ENCODE results near the gene SBDS.
"Not testable (repeated sequence)": the region's sequence is repeated elsewhere in the genome, so short reads cannot be mapped to it uniquely, and the experiment has no call there.

The SBDS gene

DNA sequence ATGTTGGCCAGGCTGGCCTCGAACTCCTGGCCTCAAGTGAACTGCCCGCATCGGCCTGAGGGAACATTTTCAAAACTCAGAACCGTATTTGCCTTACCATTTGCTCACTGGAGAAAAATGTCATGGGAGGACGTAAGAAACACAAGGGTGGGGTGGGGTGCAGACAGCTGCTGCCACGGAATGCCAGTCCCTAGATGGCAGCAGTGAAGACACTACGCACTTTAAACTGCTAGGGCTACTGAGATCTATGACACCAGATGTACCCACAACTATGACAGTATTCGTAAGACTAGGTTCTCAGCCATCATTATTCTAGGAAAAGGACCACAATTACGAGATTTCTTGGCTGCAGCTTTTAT lies 716 bp downstream of the SBDS start:
- FAIRE-seq, result not testable (repeated sequence)

DNA sequence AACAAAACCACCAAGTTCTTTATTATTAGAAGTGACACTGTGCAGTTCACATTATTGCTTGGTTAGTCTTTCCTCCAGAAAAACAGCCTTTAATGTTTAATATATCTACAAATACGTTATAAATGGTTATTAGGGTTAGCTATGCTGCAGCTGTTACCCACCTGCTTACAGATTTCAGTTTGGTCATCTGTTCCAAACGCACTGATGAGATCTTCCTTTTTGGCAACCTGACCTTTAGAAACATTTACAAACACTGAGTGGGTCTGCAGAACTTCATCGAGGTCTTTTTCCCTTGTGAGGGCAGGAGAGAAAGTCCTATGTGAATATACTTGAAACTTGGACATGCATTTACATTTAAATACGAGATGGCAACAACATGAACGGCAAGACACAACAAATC lies 1.3 kb downstream of the SBDS start:
- not testable (repeated sequence) for FAIRE-seq

DNA sequence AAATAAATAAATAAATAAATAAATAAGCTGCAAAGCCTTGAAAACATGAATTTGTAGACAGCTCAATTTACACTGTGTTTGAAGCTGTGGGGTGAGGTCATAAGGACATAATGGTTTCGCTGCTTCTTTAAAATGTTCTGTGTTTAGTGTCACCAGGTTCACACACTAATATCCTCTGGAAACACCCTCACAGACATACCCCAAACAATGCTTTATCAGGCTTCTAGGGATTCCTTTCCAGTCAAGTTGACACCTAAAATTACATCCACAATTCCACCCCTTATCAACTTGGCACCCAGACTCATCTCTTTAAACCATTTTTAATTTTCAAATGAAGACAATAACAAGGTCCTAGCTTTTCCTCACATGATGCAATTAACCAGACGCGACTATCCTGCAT lies 5.8 kb downstream of the SBDS start:
- not testable (repeated sequence) for FAIRE-seq

DNA sequence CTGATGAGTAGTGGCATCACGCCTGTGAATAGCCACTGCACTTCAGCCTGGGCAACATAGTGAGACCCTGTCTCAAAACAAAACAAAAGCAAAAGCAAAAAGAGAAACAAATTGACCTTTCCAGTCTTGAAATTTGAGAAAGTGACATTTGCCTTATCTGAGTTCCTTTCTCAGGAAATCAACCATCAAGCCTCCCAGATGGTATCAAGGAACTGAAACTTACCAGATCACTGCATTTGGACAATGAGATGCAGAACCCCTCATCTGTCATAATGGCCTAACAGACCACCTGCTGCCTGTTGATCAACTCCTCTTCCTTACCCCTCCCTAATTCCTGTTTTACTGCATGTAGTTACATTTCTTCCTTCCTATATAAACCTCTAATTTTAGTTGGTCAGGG lies 15.1 kb downstream of the SBDS start:
- FAIRE-seq, result not testable (repeated sequence)

DNA sequence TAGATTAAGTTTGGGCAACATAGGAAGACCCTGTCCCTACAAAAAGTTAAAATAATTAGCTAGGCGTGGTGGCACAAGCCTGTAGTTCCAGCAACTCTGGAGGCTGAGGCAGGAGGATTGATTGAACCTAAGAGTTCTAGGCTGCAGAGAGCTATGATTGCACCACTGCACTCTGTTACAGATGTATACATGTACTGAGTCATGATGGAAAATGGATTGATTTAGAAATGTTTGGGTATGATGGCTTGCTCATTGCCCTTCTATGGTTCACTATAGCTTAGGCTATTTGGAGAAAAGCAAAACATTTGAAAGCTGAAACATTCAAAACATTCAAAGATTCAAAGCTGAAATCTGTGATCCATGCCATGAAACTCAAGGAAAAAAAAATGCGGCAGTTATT lies 16.4 kb downstream of the SBDS start:
- FAIRE-seq, result not testable (repeated sequence)

DNA sequence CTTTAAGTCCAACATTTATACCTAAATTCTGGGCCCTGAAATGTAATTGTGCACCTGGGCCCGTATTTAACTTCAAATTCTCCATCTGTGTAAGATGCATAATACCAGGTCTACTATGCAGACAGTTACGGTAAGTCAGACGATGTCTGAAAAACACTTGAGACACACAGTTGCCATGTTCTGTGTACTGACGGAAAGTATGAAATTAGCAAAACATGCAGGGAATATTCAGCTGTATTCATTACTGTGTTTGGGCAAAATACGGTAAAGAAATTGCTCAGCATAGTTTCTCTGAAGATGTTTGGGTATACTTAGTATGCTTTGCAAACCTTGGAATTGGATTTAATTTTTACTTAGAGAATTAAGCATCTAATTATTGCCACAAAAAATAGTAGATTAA lies 17.1 kb downstream of the SBDS start:
- FAIRE-seq, result not testable (repeated sequence)

DNA sequence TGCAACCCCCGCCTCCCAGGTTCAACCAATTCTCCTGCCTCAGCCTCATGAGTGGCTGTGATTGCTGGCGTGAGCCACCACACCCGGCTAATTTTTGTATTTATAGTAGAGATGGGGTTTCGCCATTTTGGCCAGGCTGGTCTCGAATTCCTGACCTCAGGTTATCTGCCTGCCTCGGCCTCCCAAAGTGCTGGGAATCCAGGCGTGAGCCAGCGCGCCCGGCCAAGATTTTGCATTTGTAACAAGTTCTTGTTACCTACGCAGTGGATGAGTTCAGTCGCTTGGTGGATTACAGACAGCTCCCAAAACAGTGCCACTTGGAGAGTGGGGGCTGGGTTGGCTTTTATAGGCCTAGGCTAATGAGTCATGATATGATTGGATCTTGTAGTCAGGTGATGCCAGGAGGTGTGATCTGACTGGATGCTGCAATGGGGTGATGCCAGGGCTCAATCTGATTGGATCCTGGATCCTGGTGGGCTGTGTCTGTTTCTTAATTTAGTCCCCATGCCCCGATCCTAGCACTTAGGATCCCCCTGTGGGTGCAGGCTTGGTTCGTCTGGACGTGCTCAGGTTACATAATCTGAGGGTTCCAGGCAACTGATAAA lies 20.3 kb downstream of the SBDS start:
- no peak for FAIRE-seq

DNA sequence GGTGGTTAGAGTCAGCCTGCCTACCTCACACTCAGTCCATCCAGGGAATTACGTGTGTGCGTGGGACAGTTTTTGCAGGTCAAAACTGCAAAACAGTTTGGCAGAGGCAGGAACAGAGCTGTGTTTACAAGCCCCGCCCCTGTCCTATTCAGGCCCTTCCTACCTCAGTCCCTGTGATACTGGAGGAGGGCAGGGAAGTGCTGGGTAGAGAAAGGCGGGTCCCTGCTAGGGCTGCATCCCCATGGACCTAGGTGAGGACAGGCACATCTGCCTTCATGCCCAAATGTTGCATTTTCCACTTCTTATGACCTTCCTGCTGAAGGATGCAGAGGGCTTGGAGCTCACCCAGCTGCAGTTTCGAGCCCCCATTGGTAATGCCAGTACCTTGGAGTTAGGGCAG lies 25.1 kb downstream of the SBDS start:
- FAIRE-seq, result no peak

DNA sequence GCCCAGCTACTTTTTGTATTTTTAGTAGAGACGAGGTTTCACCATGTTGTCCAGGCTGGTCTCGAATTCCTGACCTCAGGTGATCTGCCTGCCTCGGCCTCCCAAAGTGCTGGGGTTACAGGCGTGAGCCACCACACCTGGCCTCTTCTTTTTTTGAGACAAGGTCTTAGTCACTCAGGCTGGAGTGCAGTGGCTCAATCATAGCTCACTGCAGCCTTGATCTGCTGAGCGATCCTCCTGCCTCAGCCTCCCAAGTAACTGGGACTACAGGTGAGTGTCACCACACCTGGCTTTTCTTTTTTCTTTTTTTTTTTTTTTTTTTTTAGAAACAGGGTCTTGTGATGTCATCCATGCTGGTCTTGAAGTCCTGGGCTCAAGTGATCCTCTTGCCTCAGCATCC lies 26.4 kb downstream of the SBDS start:
- not testable (repeated sequence) for FAIRE-seq

DNA sequence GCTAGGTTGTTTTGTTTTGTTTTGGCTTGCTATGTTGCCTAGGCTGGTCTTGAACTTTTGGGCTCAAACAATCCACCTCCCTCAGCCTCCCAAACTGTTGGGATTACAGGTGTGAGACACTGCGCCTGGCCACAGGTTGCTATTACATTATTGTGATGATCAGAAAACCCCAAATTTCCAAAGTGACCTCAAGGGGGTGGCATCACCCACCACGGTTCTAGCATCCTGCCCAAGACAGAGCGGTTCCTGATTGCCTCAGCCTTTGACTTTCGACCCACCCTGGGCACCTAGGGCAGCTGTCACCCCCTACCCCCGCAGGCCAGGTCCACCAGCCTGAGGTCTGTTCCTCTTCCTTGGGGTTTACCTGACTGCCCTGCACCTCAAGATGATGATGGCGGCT lies 28.4 kb downstream of the SBDS start:
- no peak for FAIRE-seq

DNA sequence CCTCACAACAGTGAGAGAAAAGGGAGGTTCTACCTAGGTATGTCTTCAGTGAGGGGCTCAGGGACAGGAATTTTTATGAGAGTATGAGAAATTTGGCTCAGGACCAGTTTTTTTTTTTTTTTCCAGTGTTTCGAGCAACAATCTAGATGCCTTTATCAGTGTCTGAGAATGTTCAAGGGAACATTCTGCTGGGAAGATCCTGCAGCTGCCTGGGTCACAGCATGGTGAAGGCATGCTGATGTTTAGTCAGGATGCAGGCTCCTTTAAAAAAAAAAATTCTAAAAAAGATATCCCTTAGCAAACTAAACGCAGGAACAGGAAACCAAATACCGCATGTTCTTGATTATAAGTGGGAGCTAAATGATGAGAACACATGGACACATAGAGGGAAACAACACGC lies 31.0 kb downstream of the SBDS start:
- no peak for FAIRE-seq

DNA sequence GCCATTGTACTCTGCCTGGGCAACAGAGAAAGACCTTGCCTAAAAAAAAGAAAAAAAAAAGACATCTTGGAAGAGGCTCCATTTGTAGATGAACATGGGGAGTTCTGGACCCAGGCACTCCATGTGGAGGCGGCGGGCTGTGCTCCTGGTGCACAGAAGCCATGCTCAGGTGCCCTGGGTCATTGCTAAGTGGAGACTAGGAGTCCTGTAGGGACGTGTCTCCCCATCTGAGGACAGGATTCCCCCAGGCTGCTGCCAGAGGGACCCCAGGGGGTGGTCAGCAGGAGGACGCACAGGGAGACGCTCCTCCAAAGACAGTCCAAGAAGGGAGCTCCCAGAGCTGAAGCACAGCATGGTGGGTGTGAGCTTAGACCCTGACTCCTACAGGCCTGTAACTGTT lies 34.3 kb downstream of the SBDS start:
- FAIRE-seq, result no peak

DNA sequence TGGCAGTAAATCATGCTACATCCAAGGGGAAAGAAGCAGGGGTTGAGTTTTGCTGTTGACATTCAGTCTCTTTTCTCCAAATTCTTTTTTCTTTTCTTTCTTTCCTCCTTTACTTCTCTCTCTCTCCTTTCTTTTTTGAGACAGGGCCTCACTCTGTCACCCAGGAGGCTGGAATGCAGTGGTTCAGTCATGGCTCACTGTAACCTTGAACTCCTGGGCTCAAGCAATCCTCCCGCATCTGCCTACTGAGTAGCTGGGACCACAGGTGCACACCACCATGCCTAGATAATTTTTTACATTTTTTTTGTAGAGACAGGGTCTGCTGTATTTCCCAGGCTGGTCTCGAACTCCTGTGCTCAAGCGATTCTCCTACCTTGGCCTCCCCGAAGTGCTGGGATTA lies 35.2 kb downstream of the SBDS start:
- no peak for FAIRE-seq

DNA sequence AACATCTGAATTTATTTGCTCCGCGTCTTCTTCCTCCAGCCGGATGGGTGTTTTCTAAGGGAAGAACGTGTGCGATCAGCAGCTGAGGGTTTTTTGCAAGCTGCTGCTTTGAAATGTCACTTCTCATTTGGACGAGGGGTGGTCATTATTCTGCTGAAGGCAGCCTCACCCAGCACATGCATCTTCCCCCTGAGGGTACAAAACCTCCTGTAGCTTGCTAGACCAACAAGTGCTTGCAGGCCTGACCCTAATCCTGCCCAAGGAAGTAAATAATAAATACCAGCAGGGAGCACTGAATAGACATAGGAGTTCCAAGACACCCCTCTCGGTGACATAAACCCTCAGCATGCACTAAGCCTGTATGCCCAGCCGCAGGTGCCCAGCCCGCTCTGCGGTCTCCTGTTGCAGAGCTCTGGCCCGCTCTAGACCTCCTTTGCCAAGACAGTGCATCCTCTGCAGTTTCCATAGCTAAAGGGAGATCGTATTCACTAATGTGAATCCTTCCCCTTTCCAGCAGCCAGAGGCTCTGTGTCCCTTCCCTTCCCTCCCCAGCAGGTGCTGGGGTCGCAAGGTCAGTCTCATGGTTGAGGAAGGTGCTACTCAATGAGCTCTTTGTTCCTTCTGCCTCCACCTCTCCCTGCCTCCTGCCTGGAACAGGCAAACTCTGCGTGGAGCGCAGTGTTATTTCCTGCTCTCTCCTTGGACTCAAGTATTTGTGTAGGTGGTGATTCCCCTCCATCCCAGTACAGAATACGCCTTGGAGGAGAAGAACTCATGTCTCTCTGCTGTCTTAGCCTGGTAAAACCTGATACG lies 36.6 kb downstream of the SBDS start:
- no peak for FAIRE-seq

DNA sequence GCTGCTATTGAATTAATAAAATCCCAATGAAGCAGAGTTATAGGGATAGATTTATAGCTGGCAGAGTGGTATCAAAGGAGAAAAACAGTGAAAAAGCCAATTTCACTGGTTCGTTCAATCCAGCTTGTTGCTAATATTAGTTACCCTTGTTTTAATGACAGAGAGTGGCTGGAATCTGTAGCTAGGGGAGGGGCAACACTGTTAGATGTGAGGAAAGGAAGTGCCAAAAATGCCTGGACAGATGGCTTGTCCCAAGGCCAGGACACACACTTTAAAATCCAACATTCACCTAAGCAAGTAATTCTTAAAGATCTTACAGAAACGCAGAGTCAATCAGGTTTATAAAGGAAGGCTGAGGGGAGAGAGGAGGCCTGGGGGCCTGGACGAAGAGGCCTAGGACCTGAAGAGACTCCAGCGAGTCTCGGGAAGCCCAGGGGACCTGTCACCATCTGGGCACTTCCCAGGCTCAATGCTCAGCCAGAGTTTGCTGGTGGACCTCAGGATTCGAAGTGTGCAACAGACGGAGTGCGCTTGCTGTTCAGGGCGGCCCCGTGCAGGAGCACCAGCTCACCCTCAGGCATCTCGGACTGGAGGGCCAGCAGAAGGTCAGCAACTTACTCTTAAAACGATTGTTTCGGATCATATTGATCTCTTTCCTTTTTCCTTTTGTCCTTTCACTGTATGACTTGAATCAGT lies 37.6 kb downstream of the SBDS start:
- FAIRE-seq, result no peak

DNA sequence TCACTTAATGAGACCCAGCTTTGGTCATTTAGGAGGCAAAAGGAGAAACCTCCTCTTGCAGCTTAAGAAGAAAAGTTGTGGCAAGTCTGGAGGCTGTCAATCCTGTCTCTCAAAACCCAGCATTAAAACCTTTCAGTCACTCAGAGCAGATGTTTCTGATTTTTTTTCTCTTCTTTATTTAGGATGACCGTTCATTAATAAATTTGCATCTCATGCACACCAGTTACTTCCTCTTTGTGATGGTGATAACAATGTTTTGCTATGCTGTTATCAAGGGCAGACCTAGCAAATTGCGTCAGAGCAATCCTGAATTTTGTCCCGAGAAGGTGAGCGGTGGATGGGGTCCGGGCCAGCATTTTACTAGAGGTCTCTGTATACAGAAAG lies 42.4 kb downstream of the SBDS start:
- FAIRE-seq, result no peak

DNA sequence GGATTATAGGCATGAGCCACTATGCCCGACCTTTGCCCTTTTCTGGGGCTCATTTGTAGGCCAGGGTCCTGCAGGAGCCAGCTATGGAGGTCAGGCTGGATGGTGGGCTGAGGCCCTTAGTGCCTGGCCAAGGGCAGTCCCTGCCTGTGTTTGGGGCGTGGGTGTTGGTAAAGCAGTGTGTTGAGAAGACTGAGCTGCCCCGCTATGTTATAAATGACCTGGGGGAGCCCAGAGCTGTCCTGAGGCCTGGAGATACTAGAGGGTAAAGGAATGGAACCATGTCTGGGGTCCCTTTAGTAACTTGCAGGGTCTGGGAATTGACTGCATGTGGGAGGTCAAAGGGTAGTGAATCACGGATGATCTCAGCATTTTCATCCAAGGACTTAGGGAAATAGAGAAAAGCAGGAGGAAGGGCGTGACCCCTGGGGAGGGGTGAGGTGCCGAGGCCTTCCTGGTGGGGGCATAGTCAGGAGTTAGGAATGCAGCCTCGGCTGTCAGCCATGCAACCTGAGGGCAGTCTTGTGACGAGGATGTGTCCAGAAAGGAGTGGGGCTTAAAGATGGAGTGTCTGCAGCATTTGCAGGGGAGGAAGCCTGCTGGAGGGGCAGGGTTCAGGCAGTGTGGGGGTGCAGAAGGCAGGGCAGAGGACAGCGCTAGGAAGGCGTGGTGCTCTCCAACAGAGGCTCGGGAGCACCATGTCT lies 42.9 kb downstream of the SBDS start:
- FAIRE-seq, result no peak

DNA sequence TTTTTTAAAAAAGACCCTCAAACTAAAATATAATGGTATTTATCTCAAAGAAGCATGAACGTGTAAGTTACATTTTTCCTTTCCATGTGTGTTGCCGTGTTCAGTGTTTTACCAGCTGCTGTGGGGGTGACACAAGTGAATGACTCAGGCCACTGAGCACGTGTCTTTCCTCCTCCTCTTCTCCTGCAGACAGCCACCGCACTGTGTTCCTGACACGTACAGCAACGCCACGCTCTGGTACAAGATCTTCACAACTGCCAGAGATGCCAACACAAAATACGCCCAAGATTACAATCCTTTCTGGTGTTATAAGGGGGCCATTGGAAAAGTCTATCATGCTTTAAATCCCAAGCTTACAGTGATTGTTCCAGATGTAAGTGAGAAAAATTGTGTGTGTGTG lies 44.6 kb downstream of the SBDS start:
- FAIRE-seq, result no peak

DNA sequence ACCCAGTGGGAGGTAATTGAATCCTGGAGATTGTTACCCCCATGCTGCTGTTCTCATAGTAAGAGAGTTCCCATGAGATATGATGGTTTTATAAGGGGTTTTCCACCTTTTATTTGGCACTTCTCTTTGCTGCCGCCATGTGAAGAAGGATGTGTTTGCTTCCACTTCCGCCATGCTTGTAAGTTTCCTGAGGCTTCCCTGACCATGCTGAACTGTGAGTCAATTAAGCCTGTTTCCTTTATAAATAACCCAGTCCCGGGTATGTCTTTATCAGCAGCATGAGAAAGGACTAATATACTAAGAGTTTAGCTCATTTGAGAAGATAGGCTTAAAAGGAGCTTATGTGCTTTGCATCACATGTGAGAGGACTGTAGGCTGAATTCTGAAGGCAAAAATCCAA lies 45.1 kb downstream of the SBDS start:
- no peak for FAIRE-seq

DNA sequence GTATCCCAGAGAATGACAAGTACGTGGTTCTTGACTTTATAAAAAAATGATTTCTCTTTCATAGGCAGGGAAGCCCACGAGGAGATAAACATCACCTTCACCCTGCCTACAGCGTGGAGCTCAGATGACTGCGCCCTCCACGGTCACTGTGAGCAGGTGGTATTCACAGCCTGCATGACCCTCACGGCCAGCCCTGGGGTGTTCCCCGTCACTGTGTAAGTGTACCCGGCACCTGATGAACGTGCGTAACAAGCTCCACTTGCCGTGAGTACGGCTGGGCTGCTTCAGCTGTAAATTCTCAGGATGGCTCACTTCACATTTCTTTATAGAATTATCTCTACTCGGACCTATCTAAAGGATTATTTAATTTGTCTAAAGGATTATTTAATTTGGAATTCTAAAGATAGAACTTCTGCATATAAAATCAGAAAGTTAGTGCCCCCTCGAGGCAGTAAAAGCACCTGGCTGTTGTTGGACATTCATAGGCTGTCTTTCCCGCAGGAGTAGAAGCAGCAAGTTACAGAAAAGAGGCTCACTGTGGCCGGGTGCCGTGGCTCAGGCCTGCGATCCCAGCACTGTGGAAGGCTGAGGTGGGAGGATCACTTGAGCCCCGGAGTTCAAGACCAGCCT lies 46.8 kb downstream of the SBDS start:
- no peak for FAIRE-seq

DNA sequence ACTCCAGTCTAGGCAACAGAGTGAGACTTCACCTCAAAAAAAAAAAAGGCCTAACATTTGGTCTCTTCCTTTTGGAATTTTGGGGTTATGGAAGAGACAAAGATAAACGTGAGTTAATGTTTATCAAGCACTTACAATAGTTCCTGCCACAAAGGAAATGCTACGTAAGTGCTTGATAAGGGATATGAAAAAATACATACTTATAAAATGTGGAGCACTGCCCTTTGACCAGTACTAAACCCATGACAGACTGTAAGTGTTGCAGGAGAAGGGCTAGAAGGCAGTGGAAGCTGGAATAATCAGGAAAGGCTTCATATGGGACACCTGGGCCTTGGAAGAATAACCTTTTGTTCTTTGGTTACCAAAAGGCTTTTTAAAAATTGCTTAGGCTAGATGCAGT lies 48.8 kb downstream of the SBDS start:
- FAIRE-seq, result no peak

DNA sequence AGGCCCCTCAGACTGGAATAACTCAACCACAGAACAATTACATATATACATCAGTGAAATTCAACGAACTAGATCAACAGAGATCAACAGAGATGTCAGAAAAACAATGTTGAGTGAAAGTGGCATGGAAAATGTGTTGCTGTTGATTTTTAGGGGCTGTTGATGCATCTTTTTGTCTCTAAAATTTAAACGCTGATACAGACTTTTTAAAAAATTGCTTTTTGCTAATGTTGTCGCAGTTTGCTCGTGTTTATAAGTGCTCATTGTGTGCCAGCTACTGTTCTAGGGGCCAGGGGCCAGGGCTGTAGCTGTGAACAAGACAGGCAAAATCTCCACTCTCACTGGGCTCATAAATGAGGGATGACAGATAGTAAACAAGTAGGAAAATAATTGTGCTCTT lies 56.1 kb downstream of the SBDS start:
- FAIRE-seq, result no peak

DNA sequence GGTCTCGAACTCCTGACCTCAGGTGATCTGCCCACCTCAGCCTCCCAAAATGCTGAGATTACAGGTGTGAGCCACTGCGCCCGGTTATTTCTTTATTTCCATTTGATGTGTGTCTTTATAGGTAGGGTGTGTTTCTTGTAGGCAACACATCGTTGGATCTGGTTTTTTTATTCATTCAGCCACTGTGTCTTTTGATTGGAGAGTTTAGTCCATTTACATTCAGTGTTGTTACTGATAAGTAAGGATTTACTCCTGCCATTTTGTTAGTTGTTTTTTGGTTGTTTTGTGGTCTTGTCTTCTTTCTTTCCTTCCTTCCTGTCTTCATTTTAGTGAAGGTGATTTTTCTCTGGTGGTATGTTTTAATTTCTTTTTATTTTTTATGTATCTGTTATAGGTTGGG lies 57.4 kb downstream of the SBDS start:
- no peak for FAIRE-seq

All from islet of Langerhans (tissue), 1 donor.